Activated naive CD4-positive, alpha-beta T cell treated with anti-CD3 and anti-CD28 coated beads, Interleukin-2, amount 50 U/mL, for 72 hours (primary cell): ENCODE data around the gene ATOSA. TPM values are rescaled to one million over a fixed set of nuclear protein-coding genes. Genes with fewer than 3 reads are reported as not detected.
A peak's percentile ranks its signal among the peaks of the same experiment; 100 is the strongest.

Experiments used
- ATAC-seq, 2 donors: fragments of 150-1000 bp; cut with Tn5 transposase; 2 replicates each; pipeline ENCODE4 v1.10.0; 2021; ENCODE audit warnings: mild to moderate bottlenecking in 2 of 2, moderate library complexity in 2 of 2
- DNase-seq, 2 donors: peaks; one replicate each; pipeline ENCODE4 v3.0.0; 2021 to 2022; ENCODE audit warnings: low spot score in 2 of 2
- H3K27ac Mint-ChIP-seq, 2 donors: one replicate each; pipeline ENCODE4 v1.8.0; 2022; ENCODE audit warnings: mild to moderate bottlenecking in 2 of 2, mixed read lengths in 2 of 2
- H3K36me3 Mint-ChIP-seq, 2 donors: one replicate each; pipeline ENCODE4 v1.8.0; 2022; ENCODE audit warnings: mixed read lengths in 2 of 2
- H3K9me3 Mint-ChIP-seq, 2 donors: one replicate each; pipeline ENCODE4 v1.8.0; 2022; ENCODE audit warnings: mixed read lengths in 2 of 2
- total RNA-seq, 2 donors: library from RNA; stranded (reverse); gene quantifications; one replicate each; pipeline ENCODE4 v1.2.3, GENCODE V29; 2022

The ATOSA gene
- total RNA-seq, 2 donors from 2014 or later: 26.3 to 36.5 TPM

GRCh38 chr15:52698514-52698913 lies 19.3 kb upstream of the ATOSA start:
- H3K27ac Mint-ChIP-seq: no peak overlapping the region
- DNase-seq (no peak), ATAC-seq (no peak)
- no peaks in the 10 kb centered on the region for H3K36me3 Mint-ChIP-seq
- no peaks in the 10 kb centered on the region for H3K9me3 Mint-ChIP-seq

GRCh38 chr15:52697051-52697450 lies 17.9 kb upstream of the ATOSA start:
- Mint-ChIP-seq H3K9me3 (no peaks in the 10 kb centered on the region), H3K36me3 (no peaks in the 10 kb centered on the region), H3K27ac (no peak overlapping the region)
- ATAC-seq: no peak
- no peak for DNase-seq

GRCh38 chr15:52695154-52695553 lies 16.0 kb upstream of the ATOSA start:
- DNase-seq: no peak
- Mint-ChIP-seq H3K9me3 (no peaks in the 10 kb centered on the region), H3K27ac (no peak overlapping the region), H3K36me3 (no peaks in the 10 kb centered on the region)
- ATAC-seq: no peak

- H3K36me3 Mint-ChIP-seq: no peaks in the 10 kb centered on the region
- no peak for DNase-seq
- no peak for ATAC-seq
- H3K9me3 Mint-ChIP-seq: no peaks in the 10 kb centered on the region
- no peak overlapping the region for H3K27ac Mint-ChIP-seq
These were observed 10.4 kb upstream of the ATOSA start for GRCh38 chr15:52689562-52689961.

GRCh38 chr15:52683580-52683979 lies 4.4 kb upstream of the ATOSA start:
- DNase-seq (no peak), ATAC-seq (no peak)
- peaks cover 9% of the 10 kb centered on the region in 2 donors for H3K36me3 Mint-ChIP-seq
- no peaks in the 10 kb centered on the region for H3K9me3 Mint-ChIP-seq
- peak overlapping the region in 1 of 2 donors; percentile 67 for H3K27ac Mint-ChIP-seq

GRCh38 chr15:52682781-52683180 lies 3.6 kb upstream of the ATOSA start:
- Mint-ChIP-seq H3K27ac (no peak overlapping the region), H3K9me3 (no peaks in the 10 kb centered on the region), H3K36me3 (peaks cover 17% of the 10 kb centered on the region in 2 donors)
- no peak for DNase-seq
- ATAC-seq: no peak

- Mint-ChIP-seq H3K27ac (no peak overlapping the region), H3K36me3 (peaks cover 18 to 19% of the 10 kb centered on the region in 2 donors), H3K9me3 (no peaks in the 10 kb centered on the region)
- ATAC-seq (no peak), DNase-seq (no peak)
These were observed 3.0 kb upstream of the ATOSA start for GRCh38 chr15:52682200-52682599.

- Mint-ChIP-seq H3K36me3 (peaks cover 18 to 19% of the 10 kb centered on the region in 2 donors), H3K9me3 (no peaks in the 10 kb centered on the region), H3K27ac (no peak overlapping the region)
- DNase-seq (no peak), ATAC-seq (no peak)
These were observed 2.3 kb upstream of the ATOSA start for GRCh38 chr15:52681441-52681840.

- Mint-ChIP-seq H3K36me3 (peaks cover 18 to 19% of the 10 kb centered on the region in 2 donors), H3K9me3 (no peaks in the 10 kb centered on the region), H3K27ac (no peak overlapping the region)
- no peak for ATAC-seq
- no peak for DNase-seq
These were observed 1.6 kb upstream of the ATOSA start for GRCh38 chr15:52680761-52681160.

GRCh38 chr15:52680041-52680391 lies 828 bp upstream of the ATOSA start:
- no peak for DNase-seq

GRCh38 chr15:52678468-52679231 lies 538 bp downstream of the ATOSA start:
- DNase-seq (peak; percentile 54 to 62), ATAC-seq (peak; percentile 60 to 61)
- H3K9me3 Mint-ChIP-seq: no peaks in the 10 kb centered on the region
- H3K36me3 Mint-ChIP-seq: peaks cover 19 to 24% of the 10 kb centered on the region in 2 donors
- peak overlapping the region; percentile 97 to 98 for H3K27ac Mint-ChIP-seq

More at GRCh38 chr15:52680041-52680391, 828 bp upstream of the ATOSA start:
- no peak for ATAC-seq
- Mint-ChIP-seq H3K27ac (peak overlapping the region; percentile 50 to 97), H3K9me3 (no peaks in the 10 kb centered on the region), H3K36me3 (peaks cover 19 to 24% of the 10 kb centered on the region in 2 donors)

- Mint-ChIP-seq H3K9me3 (no peaks in the 10 kb centered on the region), H3K27ac (peak overlapping the region; percentile 97 to 98), H3K36me3 (peaks cover 19 to 24% of the 10 kb centered on the region in 2 donors)
- DNase-seq: peak; percentile 48 to 56
- peak; percentile 41 to 51 for ATAC-seq
These were observed 1.4 kb downstream of the ATOSA start for GRCh38 chr15:52677593-52678467.

- DNase-seq (no peak), ATAC-seq (no peak)
- Mint-ChIP-seq H3K27ac (no peak overlapping the region), H3K36me3 (peaks cover 19 to 24% of the 10 kb centered on the region in 2 donors), H3K9me3 (no peaks in the 10 kb centered on the region)
These were observed 4.4 kb downstream of the ATOSA start for GRCh38 chr15:52674831-52675230.

GRCh38 chr15:52673734-52674133 lies 5.5 kb downstream of the ATOSA start:
- no peaks in the 10 kb centered on the region for H3K9me3 Mint-ChIP-seq
- no peak overlapping the region for H3K27ac Mint-ChIP-seq
- DNase-seq (no peak), ATAC-seq (no peak)
- peaks cover 11 to 17% of the 10 kb centered on the region in 2 donors for H3K36me3 Mint-ChIP-seq

- H3K36me3 Mint-ChIP-seq: peaks cover 7 to 13% of the 10 kb centered on the region in 2 donors
- DNase-seq (no peak), ATAC-seq (no peak)
- H3K27ac Mint-ChIP-seq: no peak overlapping the region
- H3K9me3 Mint-ChIP-seq: no peaks in the 10 kb centered on the region
These were observed 5.9 kb downstream of the ATOSA start for GRCh38 chr15:52673312-52673711.

GRCh38 chr15:52672661-52673060 lies 6.5 kb downstream of the ATOSA start:
- ATAC-seq (peak in 1 of 2 donors; percentile 56), DNase-seq (no peak)
- Mint-ChIP-seq H3K36me3 (peaks cover under 1 to 6% of the 10 kb centered on the region in 2 donors), H3K9me3 (no peaks in the 10 kb centered on the region), H3K27ac (no peak overlapping the region)

- H3K9me3 Mint-ChIP-seq: no peaks in the 10 kb centered on the region
- ATAC-seq (no peak), DNase-seq (no peak)
- no peak overlapping the region for H3K27ac Mint-ChIP-seq
- peaks cover 0 to 5% of the 10 kb centered on the region in 2 donors for H3K36me3 Mint-ChIP-seq
These were observed 9.1 kb downstream of the ATOSA start for GRCh38 chr15:52670087-52670486.
